ENCODE data around the gene HPDL. TPM values are rescaled to one million over a fixed set of nuclear protein-coding genes. Genes with fewer than 3 reads are reported as not detected.
"Not testable (repeated sequence)": the region's sequence is repeated elsewhere in the genome, so short reads cannot be mapped to it uniquely, and the experiment has no call there.

The HPDL gene
- total RNA-seq, 1 donor from 2014 or later: 0.64 TPM

DNA sequence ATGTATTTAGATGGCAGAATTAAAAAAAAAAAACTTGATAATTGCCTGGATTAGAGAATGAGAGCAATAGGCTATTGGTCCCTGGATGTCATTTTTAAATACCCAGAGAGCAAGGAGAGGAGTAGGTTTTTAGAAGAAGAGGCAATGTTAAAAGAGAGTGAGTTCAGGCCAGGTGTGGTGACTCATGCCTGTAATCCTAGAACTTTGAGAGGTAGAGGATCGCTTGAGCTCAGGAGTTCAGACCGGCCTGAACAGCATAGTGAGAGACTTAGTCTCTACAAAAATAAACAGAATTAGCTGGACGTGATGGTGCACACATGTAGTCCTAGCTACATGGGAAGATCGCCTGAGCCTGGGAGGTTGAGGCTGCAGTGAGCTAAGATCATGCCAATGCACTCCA is 29.5 kb downstream of the HPDL start:
- no peak for DNase-seq (ENCODE audit: low spot score)
- H3K9ac ChIP-seq: no peak overlapping the region
- peaks cover 7% of the 10 kb centered on the region for H3K4me1 ChIP-seq
- Mint-ChIP-seq H3K4me3 (no peak overlapping the region), H3K9me3 (no peaks in the 10 kb centered on the region), H3K27ac (no peak overlapping the region), H3K27me3 (ENCODE audit: insufficient read depth, low read depth) (no peaks in the 10 kb centered on the region), H3K4me1 (peaks cover 10% of the 10 kb centered on the region), H3K36me3 (no peaks in the 10 kb centered on the region)
- peaks cover 12% of the 10 kb centered on the region for H3F3A ChIP-seq (ENCODE audit: low read depth)
- no peak overlapping the region for H3K4me2 ChIP-seq
- H3K36me3 ChIP-seq: no peaks in the 10 kb centered on the region
- no peaks in the 10 kb centered on the region for H3K79me2 ChIP-seq (ENCODE audit: low read depth)
- H4K20me1 ChIP-seq (ENCODE audit: low read depth): no peaks in the 10 kb centered on the region
- H2AFZ ChIP-seq (replicated peaks): no peak overlapping the region
- no peak overlapping the region for H3K27ac ChIP-seq
- no peak for TF ChIP-seq EZH2 (IDR thresholded peaks at IDR 0.05)
- TF ChIP-seq CTCF (IDR thresholded peaks at IDR 0.05): no peak
- TF ChIP-seq EZH2phosphoT487 (IDR thresholded peaks at IDR 0.05): no peak
- no peaks in the 10 kb centered on the region for H3K9me3 ChIP-seq (ENCODE audit: low read depth)
- no peak overlapping the region for H3K4me3 ChIP-seq
- no peaks in the 10 kb centered on the region for H3K27me3 ChIP-seq

DNA sequence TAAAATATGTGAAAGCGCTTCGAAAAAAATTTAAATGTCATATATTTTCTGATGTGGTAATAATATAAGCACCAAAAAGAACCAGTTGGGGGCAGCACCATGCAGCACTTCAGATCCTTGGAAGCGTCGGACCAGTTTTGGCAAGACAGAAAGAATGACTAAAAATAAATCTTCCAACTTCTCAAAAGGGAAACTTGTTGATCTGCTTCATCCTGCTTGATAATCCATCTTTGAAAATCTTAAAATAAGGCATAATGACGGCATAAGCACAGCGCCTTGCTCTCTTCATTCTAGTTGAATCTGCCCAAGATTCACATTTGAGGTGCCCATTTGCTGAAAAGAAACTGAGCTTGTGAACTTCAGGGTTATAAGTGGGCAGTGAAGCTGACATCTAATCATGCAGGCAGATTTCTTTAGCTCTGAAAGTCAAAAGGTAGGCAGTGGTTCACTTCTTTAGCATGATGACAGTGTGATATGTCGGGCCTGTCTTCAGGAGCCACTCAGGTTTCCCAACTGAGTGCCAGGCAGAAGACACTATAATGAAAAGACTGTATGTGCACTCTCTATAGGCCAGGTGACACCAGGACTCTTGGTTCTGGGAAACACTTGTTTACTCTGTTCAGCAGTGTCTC is 33.3 kb downstream of the HPDL start:
- DNase-seq (ENCODE audit: low spot score): peak; percentile 59
- Histone ChIP-seq H3K4me3 (no peak overlapping the region), H3K27me3 (no peaks in the 10 kb centered on the region), H4K20me1 (ENCODE audit: low read depth) (no peaks in the 10 kb centered on the region), H2AFZ (replicated peaks) (peak overlapping the region; percentile 64), H3K27ac (no peak overlapping the region), H3K4me2 (peak overlapping the region; percentile 32), H3K36me3 (no peaks in the 10 kb centered on the region), H3K9ac (no peak overlapping the region), H3K4me1 (peaks cover 11% of the 10 kb centered on the region), H3F3A (ENCODE audit: low read depth) (peaks cover 22% of the 10 kb centered on the region), H3K79me2 (ENCODE audit: low read depth) (no peaks in the 10 kb centered on the region), H3K9me3 (ENCODE audit: low read depth) (no peaks in the 10 kb centered on the region)
- TF ChIP-seq EZH2 (IDR thresholded peaks at IDR 0.05) (no peak), CTCF (IDR thresholded peaks at IDR 0.05) (peak; percentile 73)
- Mint-ChIP-seq H3K36me3 (no peaks in the 10 kb centered on the region), H3K4me3 (no peak overlapping the region), H3K27me3 (ENCODE audit: insufficient read depth, low read depth) (no peaks in the 10 kb centered on the region), H3K9me3 (no peaks in the 10 kb centered on the region), H3K4me1 (peaks cover 10% of the 10 kb centered on the region), H3K27ac (no peak overlapping the region)

DNA sequence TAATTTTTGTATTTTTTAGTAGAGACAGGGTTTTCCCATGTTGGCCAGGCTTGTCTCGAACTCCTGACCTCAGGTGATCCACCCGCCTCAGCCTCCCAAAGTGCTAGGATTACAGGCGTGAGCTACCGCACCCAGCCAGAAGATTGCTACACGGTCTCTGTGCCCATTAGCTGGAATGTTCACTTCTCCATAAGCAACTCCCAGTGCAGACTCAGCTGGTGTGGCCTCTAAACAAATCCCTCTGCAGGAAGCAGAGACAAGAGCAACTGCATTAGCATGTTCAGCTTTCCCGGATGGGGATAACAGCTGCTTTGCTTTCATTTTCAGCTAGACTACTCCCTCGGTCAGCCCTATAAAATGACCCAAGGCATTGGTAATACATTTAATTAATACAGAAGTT is 34.3 kb downstream of the HPDL start:
- not testable (repeated sequence) for H3K4me3 ChIP-seq; H3K27ac Mint-ChIP-seq; H3K9me3 ChIP-seq (ENCODE audit: low read depth); H3K36me3 Mint-ChIP-seq; H3K27ac ChIP-seq; H4K20me1 ChIP-seq (ENCODE audit: low read depth); H3K36me3 ChIP-seq; H2AFZ ChIP-seq (replicated peaks); H3K9ac ChIP-seq; H3K9me3 Mint-ChIP-seq; H3K27me3 Mint-ChIP-seq (ENCODE audit: insufficient read depth, low read depth); H3K27me3 ChIP-seq; H3K79me2 ChIP-seq (ENCODE audit: low read depth); H3K4me3 Mint-ChIP-seq
- peaks cover 10% of the 10 kb centered on the region for H3K4me1 Mint-ChIP-seq
- peak; percentile 61 for DNase-seq (ENCODE audit: low spot score)
- H3F3A ChIP-seq (ENCODE audit: low read depth): peaks cover 32% of the 10 kb centered on the region
- H3K4me1 ChIP-seq: peaks cover 13% of the 10 kb centered on the region
- H3K4me2 ChIP-seq: peak overlapping the region; percentile 32

DNA sequence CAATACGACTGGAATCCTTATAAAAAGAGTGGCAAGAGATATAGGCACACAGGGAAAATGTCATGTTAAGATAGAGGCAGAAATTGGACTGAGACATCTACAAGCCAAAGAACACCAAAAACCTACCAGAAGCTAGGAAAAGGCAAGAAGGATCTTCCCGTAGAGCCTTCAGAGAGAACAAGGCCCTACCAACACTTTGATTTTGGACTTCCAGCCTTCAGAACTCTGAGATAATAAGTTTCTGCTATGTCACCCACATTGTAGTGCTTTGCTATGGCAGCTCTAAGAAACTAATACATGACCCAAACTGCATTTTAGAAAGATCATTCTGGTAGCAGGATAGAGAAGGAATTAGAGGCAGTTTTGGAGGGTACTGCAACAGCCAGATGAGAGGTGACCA is 37.6 kb downstream of the HPDL start:
- Histone ChIP-seq H3K4me3 (no peak overlapping the region), H4K20me1 (ENCODE audit: low read depth) (no peaks in the 10 kb centered on the region), H3K9ac (no peak overlapping the region), H3F3A (ENCODE audit: low read depth) (peaks cover 34% of the 10 kb centered on the region), H2AFZ (replicated peaks) (no peak overlapping the region), H3K9me3 (ENCODE audit: low read depth) (no peaks in the 10 kb centered on the region), H3K4me1 (peaks cover 13% of the 10 kb centered on the region), H3K36me3 (no peaks in the 10 kb centered on the region), H3K27ac (no peak overlapping the region), H3K79me2 (ENCODE audit: low read depth) (no peaks in the 10 kb centered on the region), H3K4me2 (no peak overlapping the region), H3K27me3 (no peaks in the 10 kb centered on the region)
- DNase-seq (ENCODE audit: low spot score): no peak
- no peaks in the 10 kb centered on the region for H3K36me3 Mint-ChIP-seq
- no peak overlapping the region for H3K4me3 Mint-ChIP-seq
- TF ChIP-seq EZH2phosphoT487 (IDR thresholded peaks at IDR 0.05): no peak
- no peak for TF ChIP-seq EZH2 (IDR thresholded peaks at IDR 0.05)
- no peak for TF ChIP-seq CTCF (IDR thresholded peaks at IDR 0.05)
- H3K27me3 Mint-ChIP-seq (ENCODE audit: insufficient read depth, low read depth): no peaks in the 10 kb centered on the region
- no peak overlapping the region for H3K27ac Mint-ChIP-seq
- no peaks in the 10 kb centered on the region for H3K9me3 Mint-ChIP-seq
- H3K4me1 Mint-ChIP-seq: peaks cover 10% of the 10 kb centered on the region

All from neural progenitor cell (in vitro differentiated cells).